Activated CD8-positive, alpha-beta memory T cell treated with anti-CD3 and anti-CD28 coated beads for 4 hours (primary cell): ENCODE results near the gene ARHGEF17.

ENCODE experiments used
- DNase-seq, 2 donors: peaks; one replicate each; pipeline ENCODE4 v3.0.0-alpha.2; 2020; ENCODE audit warnings: low read depth in 2 of 2

Gene ARHGEF17

DNA sequence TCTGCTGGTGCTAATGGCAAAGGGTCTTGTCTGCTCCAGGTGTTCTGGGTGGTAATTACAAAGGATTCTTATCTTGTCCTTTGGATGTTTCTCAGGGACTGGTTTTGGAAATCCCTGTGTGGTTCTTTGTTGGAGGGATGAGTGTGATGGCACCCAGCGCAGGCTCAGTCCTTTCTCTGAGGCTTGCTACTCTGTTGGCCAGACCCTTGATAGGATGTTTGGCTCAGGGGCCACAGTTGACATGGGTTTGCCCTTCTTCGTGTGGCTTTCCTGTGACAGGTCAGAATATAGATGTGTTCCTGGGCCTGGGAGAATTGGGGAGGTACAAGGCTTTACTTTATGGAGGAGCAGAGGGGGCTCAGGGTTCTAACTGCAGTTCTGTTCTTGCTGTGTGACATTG is 4.0 kb downstream of the ARHGEF17 start:
- no peak for DNase-seq

DNA sequence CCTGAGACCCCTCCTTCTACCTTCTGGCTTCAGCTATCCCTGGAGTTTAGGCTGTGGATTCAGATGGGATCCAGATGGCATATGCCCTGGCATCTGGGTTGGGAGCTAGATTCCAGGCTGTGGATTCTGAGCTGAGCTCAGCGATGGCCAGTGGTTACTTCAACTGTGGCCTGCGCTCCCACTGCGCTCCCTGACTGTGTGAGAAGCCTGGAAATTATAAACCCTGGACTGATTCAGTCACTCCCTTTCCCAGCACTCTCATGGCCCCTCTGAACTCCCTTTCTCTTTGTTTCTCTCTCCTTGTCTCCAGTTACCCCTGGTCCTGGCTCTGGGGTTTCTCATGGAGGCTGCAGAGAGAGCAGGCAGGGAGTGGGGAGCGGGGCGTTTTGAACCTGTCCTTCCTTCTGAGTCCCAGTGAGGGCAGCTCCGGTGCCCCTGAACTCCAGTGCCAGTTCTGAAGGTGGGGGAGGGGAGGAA is 4.8 kb downstream of the ARHGEF17 start:
- DNase-seq: no peak

GRCh38 chr11:73313652-73314051 is 5.6 kb downstream of the ARHGEF17 start:
- no peak for DNase-seq

- no peak for DNase-seq
Observed at GRCh38 chr11:73314117-73314961, 6.3 kb downstream of the ARHGEF17 start.

- DNase-seq: no peak
Observed at GRCh38 chr11:73315293-73316020, 7.4 kb downstream of the ARHGEF17 start.

GRCh38 chr11:73316422-73316821 is 8.3 kb downstream of the ARHGEF17 start:
- DNase-seq: no peak

DNA sequence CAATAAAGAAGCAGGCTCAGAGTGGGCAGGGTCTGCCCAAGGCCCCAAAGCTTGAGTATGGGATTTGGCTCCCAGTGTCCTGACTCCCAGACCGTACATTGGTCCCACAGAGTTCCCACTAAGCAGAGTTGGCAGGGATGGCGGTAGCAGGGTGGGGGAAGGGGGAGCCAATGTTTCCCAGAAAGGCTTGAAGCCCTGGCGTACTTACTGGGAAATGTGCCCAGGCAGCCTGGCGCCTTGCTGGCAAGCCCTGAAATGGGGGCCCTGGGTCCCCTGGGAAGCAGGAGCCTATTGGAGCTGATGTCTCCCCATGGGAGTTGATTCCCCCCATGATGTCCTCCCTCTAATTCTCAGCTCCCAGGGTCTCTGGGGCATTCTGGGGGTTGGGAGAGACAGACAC is 9.3 kb downstream of the ARHGEF17 start:
- no peak for DNase-seq

GRCh38 chr11:73317803-73318202 is 9.7 kb downstream of the ARHGEF17 start:
- no peak for DNase-seq

DNA sequence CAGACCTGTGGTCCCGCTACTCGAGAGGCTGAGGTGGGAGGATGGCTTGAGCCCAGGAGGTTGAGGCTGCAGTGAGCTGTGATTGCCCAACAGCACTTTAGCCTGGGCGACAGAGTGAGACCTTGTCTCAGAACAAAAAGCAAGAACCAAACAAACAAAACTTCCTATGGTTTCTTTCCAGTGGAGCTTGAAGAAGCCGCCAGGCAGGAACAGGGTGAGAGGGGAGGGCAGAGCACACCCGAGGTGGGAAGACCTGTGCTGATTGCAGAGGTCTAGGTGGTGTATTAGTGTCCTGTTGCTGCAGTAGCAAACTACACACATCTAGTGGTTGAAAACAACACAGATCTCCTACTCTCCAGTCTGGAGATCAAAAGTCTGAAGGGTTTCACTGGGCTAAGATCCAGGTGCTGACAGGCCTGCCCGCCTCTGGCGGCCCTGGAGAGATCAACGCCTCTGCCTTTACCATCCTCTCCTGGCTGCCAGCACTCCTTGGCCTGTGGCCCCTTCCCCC is 10.5 kb downstream of the ARHGEF17 start:
- no peak for DNase-seq

GRCh38 chr11:73320763-73321603 is 12.9 kb downstream of the ARHGEF17 start:
- DNase-seq: no peak

GRCh38 chr11:73321604-73322381 is 13.7 kb downstream of the ARHGEF17 start:
- DNase-seq: no peak

DNA sequence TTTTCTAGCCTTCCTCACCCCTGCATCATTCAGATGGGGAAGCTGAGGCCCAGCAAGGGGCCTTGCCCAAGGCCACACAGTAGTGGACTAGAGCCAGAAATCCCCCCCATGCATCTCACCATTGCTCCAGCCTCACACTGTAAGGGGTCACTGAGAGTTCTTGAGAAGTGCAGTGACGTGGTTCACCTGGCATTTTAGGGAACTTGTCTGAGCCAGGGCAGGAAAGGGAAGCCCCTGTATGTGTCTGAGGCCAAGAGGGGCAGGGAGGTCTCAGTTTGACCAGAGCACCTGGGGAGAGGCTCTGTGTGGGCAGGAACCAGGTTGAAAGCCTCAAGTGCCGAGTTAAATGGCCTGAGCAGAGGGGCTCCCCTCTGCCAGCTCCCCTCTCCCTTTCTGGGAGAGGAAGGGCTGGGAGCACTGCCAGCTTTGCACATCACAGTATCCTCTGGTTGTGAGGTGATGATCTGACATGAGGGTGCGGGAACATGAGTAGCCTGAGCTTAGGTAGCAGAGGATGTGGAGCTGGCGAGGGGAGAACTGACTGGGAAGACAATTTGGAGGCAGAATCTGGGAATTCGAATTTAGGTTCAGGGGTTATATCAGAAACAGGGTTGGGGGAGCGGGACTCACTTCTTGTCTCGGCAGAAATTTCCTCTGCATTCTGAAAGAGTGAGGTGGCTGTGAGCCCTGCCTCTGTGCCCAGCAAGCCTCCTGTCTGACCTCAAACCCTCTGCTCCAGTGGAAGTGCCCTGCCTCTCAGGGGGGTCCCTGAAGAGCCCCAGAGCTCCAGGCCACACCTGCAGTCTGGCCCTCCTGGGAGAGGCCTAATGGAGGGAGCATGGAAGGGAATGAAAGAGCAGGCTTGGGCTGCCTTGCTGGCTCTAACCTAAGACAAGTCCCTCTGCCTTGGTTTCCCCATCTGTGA is 14.6 kb downstream of the ARHGEF17 start:
- no peak for DNase-seq

GRCh38 chr11:73323464-73323863 is 15.4 kb downstream of the ARHGEF17 start:
- DNase-seq: no peak

DNA sequence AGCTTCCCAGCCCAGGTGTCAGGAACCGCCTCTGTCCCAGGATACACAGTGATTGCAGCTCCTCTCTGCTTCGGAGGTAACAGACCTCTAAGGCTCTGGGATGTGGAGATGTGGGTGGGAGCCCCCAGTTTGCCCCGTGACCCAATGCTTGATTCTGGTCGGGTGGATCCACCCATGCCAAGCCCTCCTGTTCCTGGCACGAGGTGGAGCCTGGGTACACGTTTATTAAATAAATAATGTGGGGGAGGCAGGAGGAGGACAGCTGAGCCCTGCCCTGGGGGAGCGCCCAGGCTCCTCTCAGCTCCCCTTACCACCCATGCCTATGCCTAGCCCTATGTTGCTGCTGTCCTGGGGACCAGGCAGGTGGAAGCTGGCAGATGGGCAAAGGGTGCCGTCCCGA is 16.0 kb downstream of the ARHGEF17 start:
- no peak for DNase-seq

GRCh38 chr11:73324665-73325035 is 16.6 kb downstream of the ARHGEF17 start:
- DNase-seq: no peak

GRCh38 chr11:73325036-73325981 is 17.2 kb downstream of the ARHGEF17 start:
- no peak for DNase-seq

DNA sequence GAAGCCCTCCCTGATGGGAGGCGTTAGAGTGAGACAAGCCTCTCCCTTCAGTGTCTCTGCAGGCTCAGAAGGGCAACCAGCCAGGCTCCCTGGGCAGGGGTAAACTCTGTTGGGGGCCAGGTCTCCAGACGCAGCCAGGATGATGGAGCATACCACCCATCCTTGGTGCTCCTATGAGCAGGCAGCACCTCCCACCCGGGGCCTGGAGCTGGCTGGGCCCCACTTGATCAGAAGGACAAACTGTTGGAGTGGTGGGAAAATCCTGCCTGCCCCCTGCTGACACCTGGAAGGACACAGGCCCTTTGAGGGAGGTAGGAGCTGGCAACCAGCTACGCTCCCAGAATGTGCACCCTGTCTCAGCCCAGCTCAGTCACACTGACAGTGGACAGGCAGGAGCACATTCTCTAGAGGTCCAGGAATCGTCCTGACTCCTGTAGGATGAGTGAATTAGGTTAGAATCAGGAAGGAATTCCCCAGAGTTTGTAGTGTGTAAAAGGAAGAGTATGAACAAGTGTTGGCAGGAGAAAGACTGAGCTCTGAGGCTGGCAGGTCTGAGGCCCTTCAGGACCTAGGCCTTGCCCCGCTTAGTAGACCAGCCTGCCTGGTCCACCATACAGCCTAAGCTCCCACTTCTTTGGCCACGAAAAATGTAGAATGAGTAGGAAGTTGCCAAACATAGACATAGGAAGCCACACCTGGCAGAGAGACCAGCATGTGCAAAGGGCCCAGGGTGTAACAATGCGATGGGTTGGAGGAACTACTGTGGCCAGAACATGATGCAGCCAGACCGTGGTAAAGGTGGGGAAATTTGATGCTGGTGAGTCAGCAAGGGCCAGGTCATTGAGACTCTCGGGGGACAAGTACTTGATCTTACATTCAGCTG is 19.1 kb downstream of the ARHGEF17 start:
- no peak for DNase-seq

- DNase-seq: no peak
Observed at GRCh38 chr11:73327812-73328364, 19.8 kb downstream of the ARHGEF17 start.
